PC-3 (cell line): ENCODE results near the gene EDN3.

Experiments
- CTCF ChIP-seq: fragments of 300-600 bp; sonication (generic); conservative IDR thresholded peaks from 2 replicates; pipeline ENCODE4 v1.5.1; 2017; ENCODE audit warnings: antibody characterized with exemption, low read depth, mild to moderate bottlenecking, low read length
- EZH2 ChIP-seq: fragments of 300-600 bp; sonication (generic); IDR thresholded peaks from one replicate; pipeline ENCODE4 v1.6.1; 2017; ENCODE audit warnings: antibody characterized with exemption, mild to moderate bottlenecking, low read length; ENCODE audit not compliant: unreplicated experiment
- EZH2phosphoT487 ChIP-seq: fragments of 300-600 bp; sonication (generic); IDR thresholded peaks from 2 replicates; pipeline ENCODE4 v1.6.1; 2018; ENCODE audit warnings: mild to moderate bottlenecking, antibody characterized with exemption, low read length, borderline replicate concordance

GRCh38 chr20:59284470-59284869, 15.9 kb upstream of the EDN3 start:
- TF ChIP-seq CTCF (no peak), EZH2 (no peak), EZH2phosphoT487 (no peak)
